ENCODE measurements around the gene USP17L13.
"Not testable (repeated sequence)": the region's sequence is repeated elsewhere in the genome, so short reads cannot be mapped to it uniquely, and the experiment has no call there.

Gene USP17L13

GRCh38 chr4:9224596-9224995 is at the start of gene USP17L13:
Gene USP17L13, plus strand, starts transcription at chr4:9224896. Its CDS starts 0 bp downstream, at chr4:9224896.
- in situ Hi-C loops (cut with MboI; ENCODE audit: low sequenced_read_pairs): not testable (repeated sequence)

GRCh38 chr4:9210357-9210756 is 14.3 kb upstream of the USP17L13 start, which contains the start of gene USP17L10:
Gene USP17L10, plus strand, starts transcription at chr4:9210657. Its CDS starts 0 bp downstream, at chr4:9210657.
- in situ Hi-C loops (cut with MboI; ENCODE audit: low sequenced_read_pairs): not testable (repeated sequence)

GRCh38 chr4:9214701-9215100 is 10.0 kb upstream of the USP17L13 start:
- in situ Hi-C loops (cut with MboI; ENCODE audit: low sequenced_read_pairs): not testable (repeated sequence)

GRCh38 chr4:9215105-9215504 is 9.6 kb upstream of the USP17L13 start, which contains the start of gene USP17L11:
Gene USP17L11, plus strand, starts transcription at chr4:9215405. Its CDS starts 0 bp downstream, at chr4:9215405.
- in situ Hi-C loops (cut with MboI; ENCODE audit: low sequenced_read_pairs): not testable (repeated sequence)

GRCh38 chr4:9219852-9220251 is 4.8 kb upstream of the USP17L13 start, which contains the start of gene USP17L12:
Gene USP17L12, plus strand, starts transcription at chr4:9220152. Its CDS starts 0 bp downstream, at chr4:9220152.
- in situ Hi-C loops (cut with MboI; ENCODE audit: low sequenced_read_pairs): not testable (repeated sequence)

GRCh38 chr4:9230249-9230648 is 5.6 kb downstream of the USP17L13 start:
- in situ Hi-C loops (cut with MboI; ENCODE audit: low sequenced_read_pairs): not testable (repeated sequence)

GRCh38 chr4:9234085-9234484 is 9.4 kb downstream of the USP17L13 start, which contains the start of gene USP17L15:
Gene USP17L15, plus strand, starts transcription at chr4:9234385. Its CDS starts 0 bp downstream, at chr4:9234385.
- in situ Hi-C loops (cut with MboI; ENCODE audit: low sequenced_read_pairs): not testable (repeated sequence)

- in situ Hi-C loops (cut with MboI; ENCODE audit: low sequenced_read_pairs): not testable (repeated sequence)
Measured at GRCh38 chr4:9238461-9238860, 13.8 kb downstream of the USP17L13 start.

GRCh38 chr4:9243579-9243978 is 18.9 kb downstream of the USP17L13 start, which contains the start of gene USP17L17:
Gene USP17L17, plus strand, starts transcription at chr4:9243879. Its CDS starts 0 bp downstream, at chr4:9243879.
- in situ Hi-C loops (cut with MboI; ENCODE audit: low sequenced_read_pairs): not testable (repeated sequence)

DNA sequence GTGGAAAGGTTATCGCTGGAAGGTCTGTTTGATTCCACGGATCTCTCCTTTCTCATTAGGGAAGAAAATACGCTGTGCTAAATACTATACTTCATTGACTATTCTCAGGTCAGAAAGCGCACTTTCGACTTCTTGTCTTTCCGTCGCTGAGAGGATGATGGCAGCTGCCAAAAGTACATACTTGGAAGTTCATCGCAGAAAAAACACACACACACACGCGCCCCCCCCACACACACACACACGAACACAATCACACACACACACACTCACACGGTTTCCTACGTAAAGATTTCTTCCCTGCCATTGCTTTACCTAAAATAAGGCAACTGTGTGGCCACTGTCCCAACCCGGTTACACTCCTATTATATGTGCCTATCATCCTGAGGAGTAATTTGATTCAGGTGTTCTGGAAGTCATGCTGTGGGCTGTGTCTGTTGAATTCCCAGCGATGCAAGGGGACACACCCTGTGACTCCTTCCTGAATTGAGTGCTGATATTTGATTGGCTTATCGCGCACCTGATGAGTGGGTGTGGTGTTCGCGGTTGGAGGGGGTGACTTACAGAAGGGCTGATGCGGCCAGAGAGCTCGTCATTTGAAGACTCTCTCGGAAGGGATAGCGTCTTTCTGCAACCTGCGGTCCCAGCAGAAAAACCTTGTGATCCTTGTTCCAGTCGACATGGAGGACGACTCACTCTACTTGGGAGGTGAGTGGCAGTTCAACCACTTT is 23.4 kb downstream of the USP17L13 start, which contains the start of gene USP17L18:
TSS of gene USP17L18 (plus strand) at position 678 of the 728 bp plus-strand sequence. CDS start at position 678, 0 bp downstream.
- in situ Hi-C loops (cut with MboI; ENCODE audit: low sequenced_read_pairs): not testable (repeated sequence)

GRCh38 chr4:9253078-9253477 is 28.4 kb downstream of the USP17L13 start, which contains the start of gene USP17L19:
Gene USP17L19, plus strand, starts transcription at chr4:9253378. Its CDS starts 0 bp downstream, at chr4:9253378.
- in situ Hi-C loops (cut with MboI; ENCODE audit: low sequenced_read_pairs): not testable (repeated sequence)

DNA sequence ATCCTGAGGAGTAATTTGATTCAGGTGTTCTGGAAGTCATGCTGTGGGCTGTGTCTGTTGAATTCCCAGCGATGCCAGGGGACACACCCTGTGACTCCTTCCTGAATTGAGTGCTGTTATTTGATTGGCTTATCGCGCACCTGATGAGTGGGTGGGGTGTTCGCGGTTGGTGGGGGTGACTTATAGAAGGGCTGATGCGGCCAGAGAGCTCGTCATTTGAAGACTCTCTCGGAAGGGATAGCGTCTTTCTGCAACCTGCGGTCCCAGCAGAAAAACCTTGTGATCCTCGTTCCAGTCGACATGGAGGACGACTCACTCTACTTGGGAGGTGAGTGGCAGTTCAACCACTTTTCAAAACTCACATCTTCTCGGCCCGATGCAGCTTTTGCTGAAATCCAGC is 33.1 kb downstream of the USP17L13 start, which contains the start of gene USP17L20:
TSS of gene USP17L20 (plus strand) at position 301 of the 400 bp plus-strand sequence. CDS start at position 301, 0 bp downstream.
- in situ Hi-C loops (cut with MboI; ENCODE audit: low sequenced_read_pairs): not testable (repeated sequence)

DNA sequence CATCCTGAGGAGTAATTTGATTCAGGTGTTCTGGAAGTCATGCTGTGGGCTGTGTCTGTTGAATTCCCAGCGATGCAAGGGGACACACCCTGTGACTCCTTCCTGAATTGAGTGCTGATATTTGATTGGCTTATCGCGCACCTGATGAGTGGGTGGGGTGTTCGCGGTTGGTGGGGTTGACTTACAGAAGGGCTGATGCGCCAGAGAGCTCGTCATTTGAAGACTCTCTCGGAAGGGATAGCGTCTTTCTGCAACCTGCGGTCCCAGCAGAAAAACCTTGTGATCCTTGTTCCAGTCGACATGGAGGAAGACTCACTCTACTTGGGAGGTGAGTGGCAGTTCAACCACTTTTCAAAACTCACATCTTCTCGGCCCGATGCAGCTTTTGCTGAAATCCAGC is 37.9 kb downstream of the USP17L13 start, which contains the start of gene USP17L21:
TSS of gene USP17L21 (plus strand) at position 301 of the 400 bp plus-strand sequence. CDS start at position 301, 0 bp downstream.
- in situ Hi-C loops (cut with MboI; ENCODE audit: low sequenced_read_pairs): not testable (repeated sequence)

- in situ Hi-C loops (cut with MboI; ENCODE audit: low sequenced_read_pairs): not testable (repeated sequence)
Measured at GRCh38 chr4:9267319-9267718, 42.6 kb downstream of the USP17L13 start, which contains the start of gene USP17L22. Gene USP17L22, plus strand, starts transcription at chr4:9267619. Its CDS starts 0 bp downstream, at chr4:9267619.

- in situ Hi-C loops (cut with MboI; ENCODE audit: low sequenced_read_pairs): not testable (repeated sequence)
Measured at GRCh38 chr4:9271719-9272118, 47.0 kb downstream of the USP17L13 start.
